HepG2 (cell line): Measurements from ENCODE around the gene RORC. TPM values are rescaled to one million over a fixed set of nuclear protein-coding genes. Genes with fewer than 3 reads are reported as not detected.

Experiments
- HHEX ChIP-seq: IDR thresholded peaks from 2 replicates; pipeline ENCODE4 v1.6.1; 2016; ENCODE audit warnings: control low read depth
- KDM3A ChIP-seq: IDR thresholded peaks from 2 replicates; pipeline ENCODE4 v1.6.1; 2018; ENCODE audit warnings: low read depth, missing compliant biosample characterization
- MXD4 ChIP-seq: IDR thresholded peaks from 2 replicates; pipeline ENCODE4 v1.6.1; 2016; ENCODE audit warnings: mild to moderate bottlenecking, missing biosample characterization, missing genetic modification reagents
- NAIF1 ChIP-seq: sonication (generic); formaldehyde crosslinking; IDR thresholded peaks from 2 replicates; pipeline ENCODE4 v1.5.0; 2020; ENCODE audit warnings: mild to moderate bottlenecking, missing genetic modification reagents, borderline replicate concordance
- NFE2L1 ChIP-seq: sonication (generic); formaldehyde crosslinking; IDR thresholded peaks from 2 replicates; pipeline ENCODE4 v1.4.0; 2020; ENCODE audit warnings: missing genetic modification reagents, mild to moderate bottlenecking, borderline replicate concordance
- NR1H2 ChIP-seq: sonication (generic); formaldehyde crosslinking; IDR thresholded peaks from 2 replicates; pipeline ENCODE4 v1.8.1; 2022; ENCODE audit warnings: low read depth, missing genetic modification reagents, borderline replicate concordance
- RELA ChIP-seq: sonication (generic); formaldehyde crosslinking; IDR thresholded peaks from 2 replicates; pipeline ENCODE4 v1.4.0; 2020; ENCODE audit warnings: missing genetic modification reagents
- TCF7 ChIP-seq: sonication (generic); IDR thresholded peaks from 2 replicates; pipeline ENCODE4 v1.6.1; 2016; ENCODE audit warnings: antibody characterized with exemption, low read depth
- ZNF101 ChIP-seq: sonication (generic); formaldehyde crosslinking; IDR thresholded peaks from 2 replicates; pipeline ENCODE4 v1.4.0; 2020; ENCODE audit warnings: mild to moderate bottlenecking, low read depth, missing genetic modification reagents, borderline replicate concordance
- ZNF30 ChIP-seq: sonication (generic); formaldehyde crosslinking; IDR thresholded peaks from 2 replicates; pipeline ENCODE4 v1.5.0; 2020; ENCODE audit warnings: mild to moderate bottlenecking, missing genetic modification reagents
- polyA plus RNA-seq, 8 experiments: library from polyadenylated mRNA; depleted of rRNA in 3 of 8; stranded (reverse) in 7 of 8; unstranded in 1 of 8; fragments of >200 nt; fragmentation: Illumina TruSeq in 4 of 8; extraction: Trizol in 4 of 8; gene quantifications; 2 replicates each; pipeline versions ENCODE4 v1.2.1 to v1.2.3, GENCODE V29; 2011 to 2016; ENCODE audit warnings: low read depth in 4 of 8, missing spikeins in 1 of 8, mixed read lengths in 1 of 8; ENCODE audit not compliant: insufficient read depth in 1 of 8
- total RNA-seq, 5 experiments: library from RNA; depleted of rRNA; stranded (reverse); fragments of >200 nt; fragmentation: Illumina TruSeq; extraction: Trizol; gene quantifications; 2 replicates each; pipeline ENCODE4 v1.2.3, GENCODE V29; 2016; ENCODE audit warnings: low read depth in 1 of 5
- TF ChIP-seq, protein P1 (sequence below): sonication (generic); formaldehyde crosslinking; IDR thresholded peaks from 2 replicates; pipeline ENCODE4 v1.9.0; 2021; ENCODE audit warnings: mild to moderate bottlenecking, missing genetic modification reagents
- TF ChIP-seq, protein P2 (sequence below): sonication (generic); formaldehyde crosslinking; IDR thresholded peaks from 2 replicates; pipeline ENCODE4 v1.5.0; 2020; ENCODE audit warnings: missing genetic modification reagents, mild to moderate bottlenecking, borderline replicate concordance
- TF ChIP-seq, protein P3 (sequence below): sonication (generic); formaldehyde crosslinking; IDR thresholded peaks from 2 replicates; pipeline ENCODE4 v1.5.0; 2020; ENCODE audit warnings: missing genetic modification reagents
- TF ChIP-seq, protein P4 (sequence below): sonication (generic); formaldehyde crosslinking; IDR thresholded peaks from 2 replicates; pipeline ENCODE4 v1.4.0; 2020; ENCODE audit warnings: missing genetic modification reagents, mild to moderate bottlenecking, borderline replicate concordance
- TF ChIP-seq, protein P5 (sequence below): sonication (generic); formaldehyde crosslinking; IDR thresholded peaks from 2 replicates; pipeline ENCODE4 v1.5.0; 2020; ENCODE audit warnings: missing genetic modification reagents

Gene RORC
- total and polyA plus RNA-seq, 2 of the 13 experiments (the other 11 are each of a cell fraction or from before 2014, with no cell fraction given): 2.5 to 6.5 TPM

DNA sequence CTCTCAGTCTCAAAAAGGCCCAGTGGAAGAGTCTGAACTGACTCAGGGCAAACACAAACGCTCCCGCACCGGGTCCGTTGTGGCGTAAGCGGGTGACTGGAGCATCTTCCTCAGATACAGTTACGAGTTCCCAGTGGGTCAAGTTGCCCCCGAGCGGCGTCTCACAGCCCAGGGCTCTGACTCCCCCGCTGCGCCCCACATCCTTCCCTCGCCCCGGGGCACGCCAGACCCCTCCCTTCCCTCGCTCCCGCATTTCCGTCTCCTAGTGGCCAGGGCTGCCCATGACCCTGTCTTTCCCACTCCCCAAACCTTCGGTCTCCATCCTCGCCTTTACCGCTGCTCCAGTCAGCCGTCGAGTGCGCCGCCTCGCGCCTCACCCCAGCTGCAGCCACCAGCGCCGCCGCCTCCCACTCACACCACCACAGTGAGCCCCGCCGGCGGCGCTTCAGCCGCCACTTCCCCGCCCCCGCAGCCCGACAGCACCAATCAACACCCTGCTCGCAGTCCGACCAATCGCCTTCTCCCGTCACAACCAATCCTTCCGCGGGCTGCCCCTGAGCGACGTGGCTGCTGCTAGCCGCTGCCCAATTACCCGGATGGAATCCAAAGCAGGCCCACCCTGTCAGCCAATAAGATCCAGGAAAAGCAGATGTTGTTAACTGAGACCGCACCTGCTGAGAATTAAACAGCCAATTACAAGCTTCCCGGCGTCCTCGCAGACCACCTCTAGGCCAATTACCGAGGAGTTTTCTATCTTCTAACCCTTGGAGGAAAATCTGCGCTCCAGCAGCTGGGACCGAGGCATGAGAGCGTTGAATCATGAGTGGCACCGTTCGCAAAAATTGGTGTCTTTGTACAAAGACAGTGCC lies 41.3 kb downstream of the RORC start, which contains the start of gene TDRKH (continued):
- 0 out of 2 replicates have a peak, but pooled peaks have one; percentile 73 for TF ChIP-seq NR1H2
- no peak for TF ChIP-seq KDM3A (CRISPR knock-in tag)
- no peak for TF ChIP-seq NAIF1 (CRISPR knock-in tag)
- TF ChIP-seq ZNF30: no peak
- TF ChIP-seq HHEX (CRISPR knock-in tag): no peak
- TF ChIP-seq, protein P1, sequence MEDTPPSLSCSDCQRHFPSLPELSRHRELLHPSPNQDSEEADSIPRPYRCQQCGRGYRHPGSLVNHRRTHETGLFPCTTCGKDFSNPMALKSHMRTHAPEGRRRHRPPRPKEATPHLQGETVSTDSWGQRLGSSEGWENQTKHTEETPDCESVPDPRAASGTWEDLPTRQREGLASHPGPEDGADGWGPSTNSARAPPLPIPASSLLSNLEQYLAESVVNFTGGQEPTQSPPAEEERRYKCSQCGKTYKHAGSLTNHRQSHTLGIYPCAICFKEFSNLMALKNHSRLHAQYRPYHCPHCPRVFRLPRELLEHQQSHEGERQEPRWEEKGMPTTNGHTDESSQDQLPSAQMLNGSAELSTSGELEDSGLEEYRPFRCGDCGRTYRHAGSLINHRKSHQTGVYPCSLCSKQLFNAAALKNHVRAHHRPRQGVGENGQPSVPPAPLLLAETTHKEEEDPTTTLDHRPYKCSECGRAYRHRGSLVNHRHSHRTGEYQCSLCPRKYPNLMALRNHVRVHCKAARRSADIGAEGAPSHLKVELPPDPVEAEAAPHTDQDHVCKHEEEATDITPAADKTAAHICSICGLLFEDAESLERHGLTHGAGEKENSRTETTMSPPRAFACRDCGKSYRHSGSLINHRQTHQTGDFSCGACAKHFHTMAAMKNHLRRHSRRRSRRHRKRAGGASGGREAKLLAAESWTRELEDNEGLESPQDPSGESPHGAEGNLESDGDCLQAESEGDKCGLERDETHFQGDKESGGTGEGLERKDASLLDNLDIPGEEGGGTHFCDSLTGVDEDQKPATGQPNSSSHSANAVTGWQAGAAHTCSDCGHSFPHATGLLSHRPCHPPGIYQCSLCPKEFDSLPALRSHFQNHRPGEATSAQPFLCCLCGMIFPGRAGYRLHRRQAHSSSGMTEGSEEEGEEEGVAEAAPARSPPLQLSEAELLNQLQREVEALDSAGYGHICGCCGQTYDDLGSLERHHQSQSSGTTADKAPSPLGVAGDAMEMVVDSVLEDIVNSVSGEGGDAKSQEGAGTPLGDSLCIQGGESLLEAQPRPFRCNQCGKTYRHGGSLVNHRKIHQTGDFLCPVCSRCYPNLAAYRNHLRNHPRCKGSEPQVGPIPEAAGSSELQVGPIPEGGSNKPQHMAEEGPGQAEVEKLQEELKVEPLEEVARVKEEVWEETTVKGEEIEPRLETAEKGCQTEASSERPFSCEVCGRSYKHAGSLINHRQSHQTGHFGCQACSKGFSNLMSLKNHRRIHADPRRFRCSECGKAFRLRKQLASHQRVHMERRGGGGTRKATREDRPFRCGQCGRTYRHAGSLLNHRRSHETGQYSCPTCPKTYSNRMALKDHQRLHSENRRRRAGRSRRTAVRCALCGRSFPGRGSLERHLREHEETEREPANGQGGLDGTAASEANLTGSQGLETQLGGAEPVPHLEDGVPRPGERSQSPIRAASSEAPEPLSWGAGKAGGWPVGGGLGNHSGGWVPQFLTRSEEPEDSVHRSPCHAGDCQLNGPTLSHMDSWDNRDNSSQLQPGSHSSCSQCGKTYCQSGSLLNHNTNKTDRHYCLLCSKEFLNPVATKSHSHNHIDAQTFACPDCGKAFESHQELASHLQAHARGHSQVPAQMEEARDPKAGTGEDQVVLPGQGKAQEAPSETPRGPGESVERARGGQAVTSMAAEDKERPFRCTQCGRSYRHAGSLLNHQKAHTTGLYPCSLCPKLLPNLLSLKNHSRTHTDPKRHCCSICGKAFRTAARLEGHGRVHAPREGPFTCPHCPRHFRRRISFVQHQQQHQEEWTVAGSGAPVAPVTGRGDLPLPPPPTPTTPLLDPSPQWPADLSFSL: no peak
- no peak for TF ChIP-seq NFE2L1
- TF ChIP-seq MXD4 (CRISPR knock-in tag): no peak; the same call in 1 of the 2 replicates
- 0 out of 2 replicates have a peak, but pooled peaks have one; percentile 62 for TF ChIP-seq RELA
- TF ChIP-seq, protein P2, sequence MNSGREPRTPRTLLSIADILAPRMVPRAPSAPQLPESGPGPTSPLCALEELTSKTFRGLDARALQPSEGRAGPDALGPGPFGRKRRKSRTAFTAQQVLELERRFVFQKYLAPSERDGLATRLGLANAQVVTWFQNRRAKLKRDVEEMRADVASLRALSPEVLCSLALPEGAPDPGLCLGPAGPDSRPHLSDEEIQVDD: peak; percentile 88; the same call in 1 of the 2 replicates
- TF ChIP-seq ZNF101 (CRISPR knock-in tag): no peak
- TF ChIP-seq TCF7: no peak
- TF ChIP-seq, protein P3, sequence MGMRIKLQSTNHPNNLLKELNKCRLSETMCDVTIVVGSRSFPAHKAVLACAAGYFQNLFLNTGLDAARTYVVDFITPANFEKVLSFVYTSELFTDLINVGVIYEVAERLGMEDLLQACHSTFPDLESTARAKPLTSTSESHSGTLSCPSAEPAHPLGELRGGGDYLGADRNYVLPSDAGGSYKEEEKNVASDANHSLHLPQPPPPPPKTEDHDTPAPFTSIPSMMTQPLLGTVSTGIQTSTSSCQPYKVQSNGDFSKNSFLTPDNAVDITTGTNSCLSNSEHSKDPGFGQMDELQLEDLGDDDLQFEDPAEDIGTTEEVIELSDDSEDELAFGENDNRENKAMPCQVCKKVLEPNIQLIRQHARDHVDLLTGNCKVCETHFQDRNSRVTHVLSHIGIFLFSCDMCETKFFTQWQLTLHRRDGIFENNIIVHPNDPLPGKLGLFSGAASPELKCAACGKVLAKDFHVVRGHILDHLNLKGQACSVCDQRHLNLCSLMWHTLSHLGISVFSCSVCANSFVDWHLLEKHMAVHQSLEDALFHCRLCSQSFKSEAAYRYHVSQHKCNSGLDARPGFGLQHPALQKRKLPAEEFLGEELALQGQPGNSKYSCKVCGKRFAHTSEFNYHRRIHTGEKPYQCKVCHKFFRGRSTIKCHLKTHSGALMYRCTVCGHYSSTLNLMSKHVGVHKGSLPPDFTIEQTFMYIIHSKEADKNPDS (CRISPR knock-in tag): no peak
- TF ChIP-seq, protein P4, sequence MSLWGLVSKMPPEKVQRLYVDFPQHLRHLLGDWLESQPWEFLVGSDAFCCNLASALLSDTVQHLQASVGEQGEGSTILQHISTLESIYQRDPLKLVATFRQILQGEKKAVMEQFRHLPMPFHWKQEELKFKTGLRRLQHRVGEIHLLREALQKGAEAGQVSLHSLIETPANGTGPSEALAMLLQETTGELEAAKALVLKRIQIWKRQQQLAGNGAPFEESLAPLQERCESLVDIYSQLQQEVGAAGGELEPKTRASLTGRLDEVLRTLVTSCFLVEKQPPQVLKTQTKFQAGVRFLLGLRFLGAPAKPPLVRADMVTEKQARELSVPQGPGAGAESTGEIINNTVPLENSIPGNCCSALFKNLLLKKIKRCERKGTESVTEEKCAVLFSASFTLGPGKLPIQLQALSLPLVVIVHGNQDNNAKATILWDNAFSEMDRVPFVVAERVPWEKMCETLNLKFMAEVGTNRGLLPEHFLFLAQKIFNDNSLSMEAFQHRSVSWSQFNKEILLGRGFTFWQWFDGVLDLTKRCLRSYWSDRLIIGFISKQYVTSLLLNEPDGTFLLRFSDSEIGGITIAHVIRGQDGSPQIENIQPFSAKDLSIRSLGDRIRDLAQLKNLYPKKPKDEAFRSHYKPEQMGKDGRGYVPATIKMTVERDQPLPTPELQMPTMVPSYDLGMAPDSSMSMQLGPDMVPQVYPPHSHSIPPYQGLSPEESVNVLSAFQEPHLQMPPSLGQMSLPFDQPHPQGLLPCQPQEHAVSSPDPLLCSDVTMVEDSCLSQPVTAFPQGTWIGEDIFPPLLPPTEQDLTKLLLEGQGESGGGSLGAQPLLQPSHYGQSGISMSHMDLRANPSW (CRISPR knock-in tag): no peak
- TF ChIP-seq, protein P5, sequence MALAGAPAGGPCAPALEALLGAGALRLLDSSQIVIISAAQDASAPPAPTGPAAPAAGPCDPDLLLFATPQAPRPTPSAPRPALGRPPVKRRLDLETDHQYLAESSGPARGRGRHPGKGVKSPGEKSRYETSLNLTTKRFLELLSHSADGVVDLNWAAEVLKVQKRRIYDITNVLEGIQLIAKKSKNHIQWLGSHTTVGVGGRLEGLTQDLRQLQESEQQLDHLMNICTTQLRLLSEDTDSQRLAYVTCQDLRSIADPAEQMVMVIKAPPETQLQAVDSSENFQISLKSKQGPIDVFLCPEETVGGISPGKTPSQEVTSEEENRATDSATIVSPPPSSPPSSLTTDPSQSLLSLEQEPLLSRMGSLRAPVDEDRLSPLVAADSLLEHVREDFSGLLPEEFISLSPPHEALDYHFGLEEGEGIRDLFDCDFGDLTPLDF (CRISPR knock-in tag): peak; percentile 46; the same call in 1 of the 2 replicates
